PC-3 (cell line): ENCODE results near the gene ACSL4. TPM values are rescaled to one million over a fixed set of nuclear protein-coding genes. Genes with fewer than 3 reads are reported as not detected.
"Not testable (repeated sequence)": the region's sequence is repeated elsewhere in the genome, so short reads cannot be mapped to it uniquely, and the experiment has no call there.

ENCODE experiments used
- ATAC-seq: fragments of 200-7000 bp; cut with Tn5 transposase; 2 replicates; pipeline ENCODE4 v1.9.1; 2020; ENCODE audit warnings: mild to moderate bottlenecking, moderate library complexity
- BruUV-seq: library from RNA; stranded (reverse); fragments of 400-500 nt; replicated peaks from 2 replicates; lab custom pipeline; 2021; lab: Mats Ljungman, UMichigan
- CTCF ChIA-PET: fragments of 300-600 bp; sonication (Branson Sonifier 250); formaldehyde crosslinking; loops from one replicate; lab custom pipeline; 2022; ENCODE audit warnings: antibody characterized with exemption; lab: Charles Lee
- POLR2A ChIA-PET: fragments of 300-600 bp; sonication (Branson Sonifier 250); formaldehyde crosslinking; loops from one replicate; lab custom pipeline; 2022; ENCODE audit warnings: antibody characterized with exemption; ENCODE audit not compliant: unreplicated experiment; lab: Charles Lee
- DNase-seq: peaks from one replicate; pipeline ENCODE4 v3.0.0-alpha.2; 2015
- H2AFZ ChIP-seq: fragments of 300-600 bp; sonication (generic); 2 replicates; pipeline ENCODE4 v1.6.0; 2016; ENCODE audit warnings: antibody characterized with exemption, low read length
- H3F3A ChIP-seq: fragments of 300-600 bp; sonication (generic); one replicate; pipeline ENCODE4 v1.6.0; 2017; ENCODE audit warnings: antibody characterized with exemption, low read length, control low read depth, mild to moderate bottlenecking; ENCODE audit not compliant: unreplicated experiment
- H3K27ac ChIP-seq: fragments of 300-600 bp; sonication (generic); 2 replicates; pipeline ENCODE4 v1.5.1; 2016; ENCODE audit warnings: mild to moderate bottlenecking, low read length
- H3K27me3 ChIP-seq: fragments of 300-600 bp; sonication (generic); 2 replicates; pipeline ENCODE4 v1.6.1; 2016; ENCODE audit warnings: low read length, mixed read lengths
- H3K36me3 ChIP-seq: fragments of 300-600 bp; sonication (generic); 2 replicates; pipeline ENCODE4 v1.6.1; 2016; ENCODE audit warnings: low read depth, mixed run types, low read length, mixed read lengths
- H3K4me1 ChIP-seq: fragments of 300-600 bp; sonication (generic); 2 replicates; pipeline ENCODE4 v1.5.1; 2016; ENCODE audit warnings: low read length; ENCODE audit not compliant: insufficient read depth
- H3K4me2 ChIP-seq: fragments of 300-600 bp; sonication (generic); 2 replicates; pipeline ENCODE4 v1.6.0; 2016; ENCODE audit warnings: low read length
- H3K4me3 ChIP-seq: fragments of 300-600 bp; sonication (generic); 2 replicates; pipeline ENCODE4 v1.5.1; 2016; ENCODE audit warnings: mild to moderate bottlenecking, low read length, mixed read lengths
- H3K79me2 ChIP-seq: fragments of 300-600 bp; sonication (generic); 2 replicates; pipeline ENCODE4 v1.6.1; 2017; ENCODE audit warnings: low read length, mixed read lengths
- H3K9ac ChIP-seq: fragments of 300-600 bp; sonication (generic); 2 replicates; pipeline ENCODE4 v1.6.0; 2016; ENCODE audit warnings: mild to moderate bottlenecking, low read length
- H3K9me2 ChIP-seq: fragments of 300-600 bp; sonication (generic); replicated peaks from 2 replicates; pipeline ENCODE4 v1.6.1; 2016; ENCODE audit warnings: mixed run types, low read length, mixed read lengths
- H3K9me3 ChIP-seq: fragments of 300-600 bp; sonication (generic); 2 replicates; pipeline ENCODE4 v1.6.1; 2016; ENCODE audit warnings: low read length, mixed read lengths
- H4K20me1 ChIP-seq: fragments of 300-600 bp; sonication (generic); 2 replicates; pipeline ENCODE4 v1.6.1; 2016; ENCODE audit warnings: low read length, mixed read lengths
- CTCF ChIP-seq: fragments of 300-600 bp; sonication (generic); conservative IDR thresholded peaks from 2 replicates; pipeline ENCODE4 v1.5.1; 2017; ENCODE audit warnings: antibody characterized with exemption, low read depth, mild to moderate bottlenecking, low read length
- EZH2 ChIP-seq: fragments of 300-600 bp; sonication (generic); IDR thresholded peaks from one replicate; pipeline ENCODE4 v1.6.1; 2017; ENCODE audit warnings: antibody characterized with exemption, mild to moderate bottlenecking, low read length; ENCODE audit not compliant: unreplicated experiment
- EZH2phosphoT487 ChIP-seq: fragments of 300-600 bp; sonication (generic); IDR thresholded peaks from 2 replicates; pipeline ENCODE4 v1.6.1; 2018; ENCODE audit warnings: mild to moderate bottlenecking, antibody characterized with exemption, low read length, borderline replicate concordance
- intact Hi-C: fragments of 100-400 bp; cut with micrococcal nuclease; formaldehyde crosslinking; loops from 2 replicates; pipeline ENCODE4 v1.9.0; 2023
- total RNA-seq: library from RNA; depleted of rRNA; stranded (reverse); fragments of >200 nt; gene quantifications from 2 replicates; pipeline ENCODE4 v1.2.3, GENCODE V29; 2014

ACSL4 gene
- total RNA-seq, 1 experiment from 2014 or later: 41.7 TPM

- H3K9me2 ChIP-seq: no peaks in the 10 kb centered on the region
- ChIA-PET POLR2A (no interaction called here), CTCF (no interaction called here)
- no peak overlapping the region for H3K4me3 ChIP-seq
- TF ChIP-seq EZH2 (no peak), EZH2phosphoT487 (no peak), CTCF (no peak)
- no peaks in the 10 kb centered on the region for H3K27me3 ChIP-seq
- no peaks in the 10 kb centered on the region for H3K4me1 ChIP-seq
- no peaks in the 10 kb centered on the region for H3K9me3 ChIP-seq
- no peak overlapping the region for H3K4me2 ChIP-seq
- intact Hi-C loops: no loop called here
- H3K36me3 ChIP-seq: peaks cover 9% of the 10 kb centered on the region; the same call in 1 of the 2 replicates
- BruUV-seq: no TSS peak
- H3F3A ChIP-seq: no peaks in the 10 kb centered on the region
- no peak for ATAC-seq
- no peak for DNase-seq
- H4K20me1 ChIP-seq: no peaks in the 10 kb centered on the region
- H3K79me2 ChIP-seq: no peaks in the 10 kb centered on the region
- H3K27ac ChIP-seq: no peak overlapping the region
- H2AFZ ChIP-seq: no peak overlapping the region
- H3K9ac ChIP-seq: no peak overlapping the region
Observed at GRCh38 chrX:109667986-109668385, 65.1 kb downstream of the ACSL4 start.

- no peaks in the 10 kb centered on the region for H3K9me2 ChIP-seq
- H4K20me1 ChIP-seq: no peaks in the 10 kb centered on the region
- no peak overlapping the region for H2AFZ ChIP-seq
- ChIA-PET POLR2A (no interaction called here), CTCF (no interaction called here)
- no peaks in the 10 kb centered on the region for H3F3A ChIP-seq
- H3K9ac ChIP-seq: no peak overlapping the region
- DNase-seq: no peak
- no peaks in the 10 kb centered on the region for H3K79me2 ChIP-seq
- no peak overlapping the region for H3K4me3 ChIP-seq
- BruUV-seq: no TSS peak
- H3K36me3 ChIP-seq: peaks cover 19% of the 10 kb centered on the region; the same call in 1 of the 2 replicates
- no peak overlapping the region for H3K4me2 ChIP-seq
- no peak for ATAC-seq
- TF ChIP-seq CTCF (no peak), EZH2 (no peak), EZH2phosphoT487 (no peak)
- H3K27ac ChIP-seq: no peak overlapping the region
- no peaks in the 10 kb centered on the region for H3K27me3 ChIP-seq
- H3K9me3 ChIP-seq: no peaks in the 10 kb centered on the region
- intact Hi-C loops: no loop called here
- H3K4me1 ChIP-seq: no peaks in the 10 kb centered on the region
Observed at GRCh38 chrX:109660435-109661143, 72.5 kb downstream of the ACSL4 start.

GRCh38 chrX:109658391-109658790 is 74.7 kb downstream of the ACSL4 start:
- H3F3A ChIP-seq: no peaks in the 10 kb centered on the region
- no peaks in the 10 kb centered on the region for H3K9me2 ChIP-seq
- ATAC-seq: no peak
- no peaks in the 10 kb centered on the region for H3K79me2 ChIP-seq
- no peaks in the 10 kb centered on the region for H3K27me3 ChIP-seq
- TF ChIP-seq CTCF: no peak
- no peak for TF ChIP-seq EZH2
- no peak for TF ChIP-seq EZH2phosphoT487
- CTCF ChIA-PET: no interaction called here
- no peak overlapping the region for H3K9ac ChIP-seq
- intact Hi-C loops: no loop called here
- BruUV-seq: no TSS peak
- DNase-seq: no peak
- H3K4me1 ChIP-seq: no peaks in the 10 kb centered on the region
- H2AFZ ChIP-seq: no peak overlapping the region
- no peak overlapping the region for H3K4me3 ChIP-seq
- H3K27ac ChIP-seq: no peak overlapping the region
- no peak overlapping the region for H3K4me2 ChIP-seq
- H4K20me1 ChIP-seq: no peaks in the 10 kb centered on the region
- H3K36me3 ChIP-seq: peaks cover 13% of the 10 kb centered on the region; the same call in 1 of the 2 replicates
- POLR2A ChIA-PET: no interaction called here
- no peaks in the 10 kb centered on the region for H3K9me3 ChIP-seq

- DNase-seq, H3K9me2 ChIP-seq, BruUV-seq, H3K4me2 ChIP-seq, H3K9ac ChIP-seq, H3K9me3 ChIP-seq, H2AFZ ChIP-seq, H3K79me2 ChIP-seq, ATAC-seq, H3K27ac ChIP-seq, H3K4me3 ChIP-seq, H3K36me3 ChIP-seq, H3F3A ChIP-seq, intact Hi-C loops, H3K27me3 ChIP-seq, POLR2A ChIA-PET, H3K4me1 ChIP-seq, H4K20me1 ChIP-seq, CTCF ChIA-PET: not testable (repeated sequence)
Observed at GRCh38 chrX:109657364-109657763, 75.7 kb downstream of the ACSL4 start.
